Karpas-422 (cell line): ENCODE measurements around the gene FARS2. TPM values are rescaled to one million over a fixed set of nuclear protein-coding genes. Genes with fewer than 3 reads are reported as not detected.

Source experiments
- DNase-seq: peaks from one replicate; pipeline ENCODE4 v3.0.0-alpha.2; 2015
- H2AFZ ChIP-seq: fragments of 200-600 bp; sonication (generic); 2 replicates; pipeline ENCODE4 v1.6.1; 2014; ENCODE audit warnings: antibody characterized with exemption, low read length, mixed read lengths
- H3K27ac ChIP-seq: fragments of 200-600 bp; sonication (generic); 2 replicates; pipeline ENCODE4 v1.5.1; 2014; ENCODE audit warnings: mild to moderate bottlenecking, low read length, moderate library complexity
- H3K27me3 ChIP-seq: fragments of 200-600 bp; sonication (generic); 2 replicates; pipeline ENCODE4 v1.6.1; 2014; ENCODE audit warnings: low read length, mixed read lengths
- H3K36me3 ChIP-seq: fragments of 200-600 bp; sonication (generic); 2 replicates; pipeline ENCODE4 v1.6.1; 2014; ENCODE audit warnings: low read length, mixed read lengths; ENCODE audit not compliant: insufficient read depth
- H3K4me1 ChIP-seq: fragments of 200-600 bp; sonication (generic); 2 replicates; pipeline ENCODE4 v1.6.1; 2014; ENCODE audit warnings: mild to moderate bottlenecking, low read length, mixed read lengths
- H3K4me2 ChIP-seq: fragments of 200-600 bp; sonication (generic); 2 replicates; pipeline ENCODE4 v1.6.1; 2014; ENCODE audit warnings: low read length, low read depth, mild to moderate bottlenecking; ENCODE audit not compliant: poor library complexity, severe bottlenecking
- H3K4me3 ChIP-seq: fragments of 200-600 bp; sonication (generic); 2 replicates; pipeline ENCODE4 v1.5.1; 2014; ENCODE audit warnings: mild to moderate bottlenecking, antibody characterized with exemption, low read length, mixed read lengths
- H3K79me2 ChIP-seq: fragments of 200-600 bp; sonication (generic); 2 replicates; pipeline ENCODE4 v1.6.1; 2014; ENCODE audit warnings: mild to moderate bottlenecking, low read length, mixed read lengths
- H3K9ac ChIP-seq: fragments of 200-600 bp; sonication (generic); 2 replicates; pipeline ENCODE4 v1.6.0; 2014; ENCODE audit warnings: low read length
- H3K9me2 ChIP-seq: fragments of 200-600 bp; sonication (generic), shearing (Covaris generic); replicated peaks from 2 replicates; pipeline ENCODE4 v1.6.0; 2014; ENCODE audit warnings: mild to moderate bottlenecking, low read length, moderate library complexity; ENCODE audit not compliant: insufficient read depth
- H3K9me3 ChIP-seq: fragments of 300-700, 200-600 bp; sonication (generic); 2 replicates; pipeline ENCODE4 v1.6.1; 2014; ENCODE audit warnings: low read length, mixed read lengths
- H4K20me1 ChIP-seq: fragments of 200-600 bp; sonication (generic); 2 replicates; pipeline ENCODE4 v1.6.1; 2014; ENCODE audit warnings: mild to moderate bottlenecking, antibody characterized with exemption, low read length, low read depth; ENCODE audit not compliant: insufficient read depth
- total RNA-seq: library from RNA; depleted of rRNA; stranded (reverse); fragments of >200 nt; shearing (Covaris generic); gene quantifications from 2 replicates; pipeline ENCODE4 v1.2.3, GENCODE V29; 2014; ENCODE audit warnings: low replicate concordance

Gene FARS2
- total RNA-seq, 1 experiment from 2014 or later, result 9.0 TPM

GRCh38 chr6:5587648-5588047, 326.3 kb downstream of the FARS2 start:
- DNase-seq, result no peak
- H3K4me3 ChIP-seq, result no peak overlapping the region
- no peaks in the 10 kb centered on the region for H3K79me2 ChIP-seq

GRCh38 chr6:5589422-5590141, 328.3 kb downstream of the FARS2 start:
- H4K20me1 ChIP-seq, result 0 out of 2 replicates have a peak, but pooled peaks cover 13% of the 10 kb centered on the region
- no peaks in the 10 kb centered on the region for H3K79me2 ChIP-seq
- no peak for DNase-seq
- no peaks in the 10 kb centered on the region for H3K36me3 ChIP-seq
- no peaks in the 10 kb centered on the region for H3K9me2 ChIP-seq
- H3K4me2 ChIP-seq, result no peak overlapping the region
- no peaks in the 10 kb centered on the region for H3K4me1 ChIP-seq
- H2AFZ ChIP-seq, result no peak overlapping the region
- no peak overlapping the region for H3K27ac ChIP-seq
- no peak overlapping the region for H3K9ac ChIP-seq
- H3K9me3 ChIP-seq, result no peaks in the 10 kb centered on the region; the same call in 1 of the 2 replicates
- H3K4me3 ChIP-seq, result no peak overlapping the region
- H3K27me3 ChIP-seq, result no peaks in the 10 kb centered on the region

More at GRCh38 chr6:5587648-5588047, 326.3 kb downstream of the FARS2 start:
- no peaks in the 10 kb centered on the region for H3K9me2 ChIP-seq
- H3K36me3 ChIP-seq, result no peaks in the 10 kb centered on the region
- no peaks in the 10 kb centered on the region for H3K4me1 ChIP-seq
- no peaks in the 10 kb centered on the region for H3K27me3 ChIP-seq
- H4K20me1 ChIP-seq, result 0 out of 2 replicates have a peak, but pooled peaks cover 9% of the 10 kb centered on the region
- no peak overlapping the region for H3K27ac ChIP-seq
- H3K9me3 ChIP-seq, result no peaks in the 10 kb centered on the region; the same call in 1 of the 2 replicates
- H3K9ac ChIP-seq, result no peak overlapping the region
- H2AFZ ChIP-seq, result no peak overlapping the region
- no peak overlapping the region for H3K4me2 ChIP-seq

- H3K4me1 ChIP-seq, result no peaks in the 10 kb centered on the region
- H3K9ac ChIP-seq, result no peak overlapping the region
Measured at GRCh38 chr6:5590187-5590586, 328.9 kb downstream of the FARS2 start.

GRCh38 chr6:5592886-5593519, 331.7 kb downstream of the FARS2 start:
- Histone ChIP-seq H3K9ac (no peak overlapping the region), H3K4me3 (no peak overlapping the region), H3K27me3 (no peaks in the 10 kb centered on the region), H3K4me1 (no peaks in the 10 kb centered on the region), H3K4me2 (no peak overlapping the region), H3K9me3 (no peaks in the 10 kb centered on the region), H3K79me2 (no peaks in the 10 kb centered on the region), H3K9me2 (no peaks in the 10 kb centered on the region), H2AFZ (no peak overlapping the region), H4K20me1 (0 out of 2 replicates have a peak, but pooled peaks cover 16% of the 10 kb centered on the region), H3K36me3 (no peaks in the 10 kb centered on the region), H3K27ac (no peak overlapping the region)
- no peak for DNase-seq

More at GRCh38 chr6:5590187-5590586, 328.9 kb downstream of the FARS2 start:
- H3K27me3 ChIP-seq, result no peaks in the 10 kb centered on the region
- H3K4me3 ChIP-seq, result no peak overlapping the region
- no peaks in the 10 kb centered on the region for H3K36me3 ChIP-seq
- 0 out of 2 replicates have a peak, but pooled peaks cover 13% of the 10 kb centered on the region for H4K20me1 ChIP-seq
- DNase-seq, result no peak
- no peaks in the 10 kb centered on the region; the same call in 1 of the 2 replicates for H3K9me3 ChIP-seq
- no peaks in the 10 kb centered on the region for H3K79me2 ChIP-seq
- H2AFZ ChIP-seq, result no peak overlapping the region
- H3K4me2 ChIP-seq, result no peak overlapping the region
- H3K9me2 ChIP-seq, result no peaks in the 10 kb centered on the region
- H3K27ac ChIP-seq, result no peak overlapping the region

GRCh38 chr6:5595184-5595583, 333.9 kb downstream of the FARS2 start:
- H4K20me1 ChIP-seq, result 0 out of 2 replicates have a peak, but pooled peaks cover 16% of the 10 kb centered on the region
- H3K79me2 ChIP-seq, result no peaks in the 10 kb centered on the region
- H3K4me3 ChIP-seq, result no peak overlapping the region
- H3K36me3 ChIP-seq, result no peaks in the 10 kb centered on the region
- H3K27ac ChIP-seq, result no peak overlapping the region
- no peak for DNase-seq
- no peak overlapping the region for H2AFZ ChIP-seq
- H3K9ac ChIP-seq, result no peak overlapping the region
- no peaks in the 10 kb centered on the region for H3K9me2 ChIP-seq
- H3K4me2 ChIP-seq, result no peak overlapping the region
- H3K4me1 ChIP-seq, result no peaks in the 10 kb centered on the region
- no peaks in the 10 kb centered on the region for H3K9me3 ChIP-seq
- no peaks in the 10 kb centered on the region for H3K27me3 ChIP-seq

- Histone ChIP-seq H3K27ac (no peak overlapping the region), H3K79me2 (no peaks in the 10 kb centered on the region), H3K9me3 (no peaks in the 10 kb centered on the region), H3K9me2 (no peaks in the 10 kb centered on the region), H3K27me3 (no peaks in the 10 kb centered on the region), H4K20me1 (0 out of 2 replicates have a peak, but pooled peaks cover 7% of the 10 kb centered on the region), H3K9ac (no peak overlapping the region), H3K4me3 (no peak overlapping the region), H3K4me1 (no peaks in the 10 kb centered on the region), H2AFZ (no peak overlapping the region), H3K36me3 (no peaks in the 10 kb centered on the region), H3K4me2 (no peak overlapping the region)
- DNase-seq, result no peak
Measured at GRCh38 chr6:5597413-5597812, 336.1 kb downstream of the FARS2 start.

- no peak overlapping the region for H2AFZ ChIP-seq
- no peak overlapping the region for H3K9ac ChIP-seq
- H3K9me2 ChIP-seq, result no peaks in the 10 kb centered on the region
- no peaks in the 10 kb centered on the region for H3K36me3 ChIP-seq
- no peaks in the 10 kb centered on the region for H3K79me2 ChIP-seq
- H3K27ac ChIP-seq, result no peak overlapping the region
- no peak for DNase-seq
- H3K27me3 ChIP-seq, result no peaks in the 10 kb centered on the region
- no peak overlapping the region for H3K4me2 ChIP-seq
- no peaks in the 10 kb centered on the region for H3K9me3 ChIP-seq
- no peaks in the 10 kb centered on the region for H3K4me1 ChIP-seq
- 0 out of 2 replicates have a peak, but pooled peaks cover 7% of the 10 kb centered on the region for H4K20me1 ChIP-seq
- H3K4me3 ChIP-seq, result no peak overlapping the region
Measured at GRCh38 chr6:5598123-5598522, 336.8 kb downstream of the FARS2 start.

GRCh38 chr6:5599127-5599526, 337.8 kb downstream of the FARS2 start:
- no peak overlapping the region for H2AFZ ChIP-seq
- no peak for DNase-seq
- no peaks in the 10 kb centered on the region for H3K36me3 ChIP-seq

More at GRCh38 chr6:5599127-5599526, 337.8 kb downstream of the FARS2 start:
- H3K27me3 ChIP-seq, result no peaks in the 10 kb centered on the region
- H3K9me3 ChIP-seq, result no peaks in the 10 kb centered on the region
- no peaks in the 10 kb centered on the region for H3K9me2 ChIP-seq
- H3K79me2 ChIP-seq, result no peaks in the 10 kb centered on the region
- H3K27ac ChIP-seq, result no peak overlapping the region
- H4K20me1 ChIP-seq, result 0 out of 2 replicates have a peak, but pooled peaks cover 3% of the 10 kb centered on the region
- no peaks in the 10 kb centered on the region for H3K4me1 ChIP-seq
- H3K9ac ChIP-seq, result no peak overlapping the region
- H3K4me2 ChIP-seq, result no peak overlapping the region
- H3K4me3 ChIP-seq, result no peak overlapping the region
